H1 (cell line): Measurements from ENCODE around the gene RAB11FIP3. TPM values are rescaled to one million over a fixed set of nuclear protein-coding genes. Genes with fewer than 3 reads are reported as not detected.
A peak's percentile ranks its signal among the peaks of the same experiment; 100 is the strongest.

Experiments
- CTCF ChIA-PET: fragments of 300-600 bp; sonication (Branson Sonifier 250); formaldehyde crosslinking; loops from one replicate; lab custom pipeline; 2021; ENCODE audit not compliant: partially characterized antibody; lab: Charles Lee
- POLR2A ChIA-PET: fragments of 300-600 bp; sonication (Branson Sonifier 250); formaldehyde crosslinking; loops from one replicate; lab custom pipeline; 2021; ENCODE audit warnings: inconsistent platforms; ENCODE audit not compliant: partially characterized antibody; lab: Charles Lee
- DNase-seq, 2 experiments: peaks; one replicate each; pipeline versions ENCODE4 v3.0.0 to v3.0.0-alpha.2; 2010 to 2022; ENCODE audit warnings: low spot score in 2 of 2, low read depth in 1 of 2, mixed read lengths in 1 of 2
- FAIRE-seq: peaks from 2 replicates; lab custom pipeline; 2011; peaks lifted over from hg19 to GRCh38; lab: Jason Lieb, UNC
- H2AFZ ChIP-seq: 2 replicates; pipeline ENCODE4 v1.8.1; 2012; ENCODE audit warnings: low read length, inconsistent platforms
- H2AK5ac ChIP-seq: 2 replicates; pipeline ENCODE4 v1.6.1; 2013; ENCODE audit warnings: low read depth, low read length
- H2BK120ac ChIP-seq: replicated peaks from 2 replicates; pipeline ENCODE3; 2013; ENCODE audit warnings: low read depth, low read length, inconsistent platforms
- H2BK12ac ChIP-seq: 2 replicates; pipeline ENCODE4 v1.6.1; 2013; ENCODE audit warnings: low read depth, low read length
- H2BK15ac ChIP-seq: 2 replicates; pipeline ENCODE4 v1.6.1; 2013; ENCODE audit warnings: low read length
- H2BK20ac ChIP-seq: 2 replicates; pipeline ENCODE4 v1.6.1; 2013; ENCODE audit warnings: low read length
- H2BK5ac ChIP-seq: 2 replicates; pipeline ENCODE4 v1.6.1; 2013; ENCODE audit warnings: low read depth, low read length
- H3K14ac ChIP-seq: 2 replicates; pipeline ENCODE4 v1.6.1; 2013; ENCODE audit warnings: inconsistent platforms; ENCODE audit not compliant: insufficient read length
- H3K18ac ChIP-seq: 2 replicates; pipeline ENCODE4 v1.6.1; 2013; ENCODE audit warnings: low read length; ENCODE audit errors: extremely low read depth
- H3K23ac ChIP-seq: 2 replicates; pipeline ENCODE4 v1.6.1; 2013; ENCODE audit warnings: inconsistent platforms; ENCODE audit not compliant: insufficient read length
- H3K23me2 ChIP-seq: 2 replicates; pipeline ENCODE4 v1.6.1; 2013; ENCODE audit warnings: low read depth, low read length
- H3K27ac ChIP-seq: 2 replicates; pipeline ENCODE4 v1.6.1; 2011; ENCODE audit warnings: low read depth, low read length, inconsistent platforms
- H3K27me3 ChIP-seq, 4 experiments: replicated peaks in 1 of 4; 1 replicate in 1 of 4; 2 replicates in 3 of 4; pipeline versions ENCODE4 v1.6.1 to v1.8.1; 2011 to 2013; ENCODE audit warnings: low read length in 3 of 4, mild to moderate bottlenecking in 3 of 4, inconsistent platforms in 2 of 4, mixed read lengths in 2 of 4, moderate library complexity in 1 of 4; ENCODE audit not compliant: control insufficient read depth in 3 of 4, insufficient read depth in 3 of 4; ENCODE audit errors: extremely low read depth in 1 of 4
- H3K36me3 ChIP-seq, 4 experiments: 2 replicates each; pipeline versions ENCODE4 v1.6.1 to v1.8.1; 2011 to 2013; ENCODE audit warnings: mild to moderate bottlenecking in 4 of 4, low read length in 3 of 4, moderate library complexity in 2 of 4, control low read depth in 1 of 4, inconsistent platforms in 1 of 4; ENCODE audit not compliant: insufficient read depth in 4 of 4, control insufficient read depth in 2 of 4
- H3K4ac ChIP-seq: replicated peaks from 2 replicates; pipeline ENCODE3; 2013; ENCODE audit warnings: low read length, low read depth, mixed read lengths, inconsistent platforms; ENCODE audit not compliant: insufficient read length
- H3K4me1 ChIP-seq, 4 experiments: replicated peaks in 1 of 4; 1 replicate in 1 of 4; 2 replicates in 3 of 4; pipeline versions ENCODE4 v1.6.1 to v1.8.1; 2011 to 2013; ENCODE audit warnings: low read length in 3 of 4, inconsistent platforms in 2 of 4, mixed read lengths in 1 of 4; ENCODE audit not compliant: insufficient read depth in 4 of 4, control insufficient read depth in 3 of 4
- H3K4me2 ChIP-seq, 2 experiments: 2 replicates each; pipeline versions ENCODE4 v1.6.1 to v1.8.1; 2011 to 2013; ENCODE audit warnings: low read depth in 2 of 2, low read length in 2 of 2, control low read depth in 1 of 2, inconsistent platforms in 1 of 2, mild to moderate bottlenecking in 1 of 2; ENCODE audit not compliant: insufficient read depth in 1 of 2
- H3K4me3 ChIP-seq, 4 experiments: fragments of 200-600, 300-600 bp in 1 of 4; sonication (generic), shearing (Covaris generic), sonication (Bioruptor Twin) in 1 of 4; 2 replicates each; pipeline versions ENCODE4 v1.5.1 to v1.8.1; 2011 to 2016; ENCODE audit warnings: low read length in 4 of 4, low read depth in 3 of 4, control low read depth in 2 of 4, inconsistent platforms in 2 of 4, mild to moderate bottlenecking in 2 of 4, mixed read lengths in 1 of 4, moderate library complexity in 1 of 4; ENCODE audit not compliant: insufficient read depth in 2 of 4; ENCODE audit errors: extremely low read depth in 1 of 4
- H3K56ac ChIP-seq: replicated peaks from 2 replicates; pipeline ENCODE3; 2013; ENCODE audit warnings: low read depth, mild to moderate bottlenecking, mixed read lengths, low read length, inconsistent platforms; ENCODE audit not compliant: insufficient read length
- H3K79me1 ChIP-seq: 2 replicates; pipeline ENCODE4 v1.6.1; 2013; ENCODE audit warnings: low read depth, low read length, control low read depth
- H3K79me2 ChIP-seq, 2 experiments: 2 replicates each; pipeline versions ENCODE4 v1.6.1 to v1.8.1; 2012 to 2013; ENCODE audit warnings: low read length in 2 of 2, mild to moderate bottlenecking in 2 of 2, inconsistent platforms in 1 of 2; ENCODE audit not compliant: insufficient read depth in 2 of 2, control insufficient read depth in 1 of 2
- H3K9ac ChIP-seq, 4 experiments: replicated peaks in 1 of 4; 1 replicate in 1 of 4; 2 replicates in 3 of 4; pipeline versions ENCODE4 v1.6.1 to v1.8.1; 2011 to 2013; ENCODE audit warnings: low read depth in 3 of 4, low read length in 3 of 4, control low read depth in 2 of 4, mild to moderate bottlenecking in 2 of 4, moderate library complexity in 2 of 4, inconsistent platforms in 1 of 4; ENCODE audit errors: extremely low read depth in 1 of 4
- H3K9me3 ChIP-seq, 2 experiments: 2 replicates each; pipeline versions ENCODE4 v1.6.1 to v1.8.1; 2012 to 2013; ENCODE audit warnings: mild to moderate bottlenecking in 2 of 2, moderate library complexity in 2 of 2, control low read depth in 1 of 2, inconsistent platforms in 1 of 2, low read depth in 1 of 2, low read length in 1 of 2, mixed read lengths in 1 of 2; ENCODE audit not compliant: insufficient read depth in 2 of 2
- H4K20me1 ChIP-seq, 2 experiments: replicated peaks in 1 of 2; 2 replicates each; pipeline versions ENCODE3 to v1.8.1; 2011 to 2013; ENCODE audit warnings: inconsistent platforms in 2 of 2, low read length in 2 of 2, mild to moderate bottlenecking in 1 of 2; ENCODE audit not compliant: insufficient read depth in 2 of 2, control insufficient read depth in 1 of 2
- H4K5ac ChIP-seq: 2 replicates; pipeline ENCODE4 v1.6.1; 2013; ENCODE audit warnings: low read length, low read depth, mixed read lengths, inconsistent platforms; ENCODE audit not compliant: insufficient read length
- H4K8ac ChIP-seq: 2 replicates; pipeline ENCODE4 v1.8.0; 2013; ENCODE audit warnings: mild to moderate bottlenecking, moderate library complexity, low read length, inconsistent platforms; ENCODE audit not compliant: insufficient read depth; ENCODE audit errors: extremely low read depth
- H4K91ac ChIP-seq: replicated peaks from 2 replicates; pipeline ENCODE3; 2013; ENCODE audit warnings: low read length, mixed read lengths, inconsistent platforms; ENCODE audit not compliant: insufficient read length
- BACH1 ChIP-seq: IDR thresholded peaks from 2 replicates; pipeline ENCODE4 v1.6.1; 2012; ENCODE audit warnings: low read length, improper control_type of control experiment
- CREB1 ChIP-seq: IDR thresholded peaks from 2 replicates; pipeline ENCODE4 v1.6.1; 2012; ENCODE audit warnings: inconsistent platforms
- GABPA ChIP-seq: IDR thresholded peaks from 2 replicates; pipeline ENCODE4 v1.6.1; 2011; ENCODE audit warnings: mild to moderate bottlenecking, low read length, moderate library complexity, borderline replicate concordance; ENCODE audit not compliant: insufficient read depth
- KDM1A ChIP-seq: fragments of 200-600, 300-600 bp; sonication (generic); IDR thresholded peaks from 2 replicates; pipeline ENCODE4 v1.7.1; 2016; ENCODE audit warnings: mild to moderate bottlenecking, low read length, borderline replicate concordance
- POLR2AphosphoS5 ChIP-seq: IDR thresholded peaks from 2 replicates; pipeline ENCODE4 v1.6.1; 2011; ENCODE audit warnings: low read depth, low read length
- SRF ChIP-seq: IDR thresholded peaks from 2 replicates; pipeline ENCODE4 v1.6.1; 2011; ENCODE audit warnings: mild to moderate bottlenecking, low read depth, low read length, moderate library complexity
- SUZ12 ChIP-seq: fragments of 200-600 bp; sonication (generic); IDR thresholded peaks from 2 replicates; pipeline ENCODE4 v1.6.1; 2012; ENCODE audit warnings: mild to moderate bottlenecking, inconsistent platforms, low read length, moderate library complexity, mixed read lengths
- WGBS, 2 experiments: shearing (Covaris generic) in 1 of 2; methylation state at CpG; one replicate each; pipeline versions ENCODE4 v1.1.6 to v1.1.7; 2013 to 2015; ENCODE audit warnings: low lambda C conversion rate in 2 of 2, mixed read lengths in 2 of 2, inconsistent platforms in 1 of 2, low coverage in 1 of 2, missing lambda C conversion rate in 1 of 2; ENCODE audit not compliant: insufficient replicate concordance in 2 of 2, insufficient coverage in 1 of 2, insufficient read length in 1 of 2; ENCODE audit errors: extremely low coverage in 1 of 2, missing lambda C conversion rate in 1 of 2; 5-methylcytosine and 5-hydroxymethylcytosine counted together
- polyA plus RNA-seq, 7 experiments: library from polyadenylated mRNA; depleted of rRNA in 3 of 7; stranded (reverse) in 5 of 7; unstranded in 2 of 7; fragments of >200 nt in 5 of 7; fragments of 200-250 nt in 2 of 7; gene quantifications; 1 replicate in 5 of 7; 2 replicates in 1 of 7; 4 replicates in 1 of 7; pipeline versions ENCODE4 v1.2.1 to v1.2.3, GENCODE V29; 2011 to 2013; ENCODE audit warnings: missing spikeins in 2 of 7, mixed read lengths in 2 of 7
- total RNA-seq: library from RNA; stranded (reverse); fragmentation: NEBNext Ultra II Directional; extraction: Animal tissue kit (Norgen Biotek cat#: 25700); gene quantifications from 2 replicates; pipeline ENCODE4 v1.2.1, GENCODE V29; 2021
- TF ChIP-seq, protein P1 (sequence below): IDR thresholded peaks from 2 replicates; pipeline ENCODE4 v1.6.1; 2012; ENCODE audit warnings: inconsistent platforms
- TF ChIP-seq, protein P2 (sequence below): IDR thresholded peaks from 2 replicates; pipeline ENCODE4 v1.6.1; 2012; ENCODE audit warnings: low read length, inconsistent platforms

RAB11FIP3 gene
- total and polyA plus RNA-seq, 2 of the 8 experiments (the other 6 are each of a cell fraction or from before 2014, with no cell fraction given) = 9.3 to 35.2 TPM

DNA sequence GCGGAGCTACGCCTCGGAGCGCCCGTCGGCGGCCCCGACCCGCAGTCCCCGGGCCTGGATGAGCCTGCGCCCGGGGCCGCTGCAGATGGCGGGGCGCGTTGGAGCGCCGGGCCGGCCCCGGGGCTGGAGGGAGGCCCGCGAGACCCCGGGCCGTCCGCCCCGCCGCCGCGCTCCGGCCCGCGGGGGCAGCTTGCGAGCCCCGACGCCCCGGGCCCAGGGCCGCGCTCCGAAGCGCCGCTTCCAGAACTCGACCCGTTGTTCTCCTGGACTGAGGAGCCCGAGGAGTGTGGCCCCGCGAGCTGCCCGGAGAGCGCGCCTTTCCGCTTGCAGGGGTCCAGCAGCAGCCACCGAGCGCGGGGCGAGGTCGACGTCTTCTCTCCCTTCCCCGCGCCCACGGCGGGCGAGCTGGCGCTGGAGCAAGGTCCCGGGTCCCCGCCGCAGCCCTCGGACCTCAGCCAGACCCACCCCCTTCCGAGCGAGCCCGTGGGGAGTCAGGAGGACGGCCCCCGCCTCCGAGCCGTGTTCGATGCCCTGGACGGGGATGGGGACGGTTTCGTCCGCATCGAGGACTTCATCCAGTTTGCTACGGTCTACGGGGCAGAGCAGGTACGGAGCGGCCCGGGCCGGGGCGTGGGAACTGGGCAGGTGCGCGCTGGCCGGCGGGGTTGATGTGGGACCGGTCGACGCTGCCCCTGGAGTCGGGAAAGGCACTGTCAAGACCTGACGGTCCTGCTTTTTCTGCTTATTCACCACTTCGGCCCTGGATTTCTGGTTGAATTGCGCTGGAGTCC, 861 bp downstream of the RAB11FIP3 start:
- Histone ChIP-seq H3K27me3 (peaks cover 11 to 33% (median 24%) of the 10 kb centered on the region in 4 experiments), H2AK5ac (no peak overlapping the region), H3K9me3 (no peaks in the 10 kb centered on the region), H3K4ac (no peak overlapping the region), H2AFZ (no peak overlapping the region; the same call in 1 of the 2 replicates), H3K27ac (no peak overlapping the region), H4K8ac (peak overlapping the region; percentile 83), H4K20me1 (peaks cover 4 to 18% of the 10 kb centered on the region in 2 experiments), H2BK120ac (no peak overlapping the region), H3K36me3 (no peaks in the 10 kb centered on the region), H2BK5ac (no peak overlapping the region), H3K14ac (no peak overlapping the region), H3K4me3 (peak overlapping the region; percentile 66 to 97 (median 68)), H2BK12ac (no peak overlapping the region), H3K4me2 (peak overlapping the region; percentile 80 to 99), H3K4me1 (peaks cover 0 to 15% (median 7%) of the 10 kb centered on the region in 4 experiments; a peak in 4 of 7 replicates), H2BK20ac (no peak overlapping the region), H3K23me2 (peaks cover 13% of the 10 kb centered on the region; the same call in 1 of the 2 replicates), H4K91ac (no peak overlapping the region), H3K79me2 (peaks cover 0 to 36% of the 10 kb centered on the region in 2 experiments; a peak in 2 of 4 replicates), H3K9ac (peak overlapping the region in 3 of 4 experiments; percentile 62 to 75 (median 71); a peak in 5 of 7 replicates), H2BK15ac (no peak overlapping the region), H4K5ac (no peak overlapping the region), H3K23ac (no peak overlapping the region), H3K79me1 (peaks cover 4% of the 10 kb centered on the region), H3K18ac (no peak overlapping the region), H3K56ac (no peak overlapping the region)
- ChIA-PET POLR2A (interaction anchor here (0.9 to 2.3 kb wide), 11 partner anchors 10 to 132 kb away, joined by 3 to 6 read pairs (median 4); partner anchors contain the start of gene DECR2), CTCF (interaction anchor here (1.1 to 2.9 kb wide), 4 partner anchors 12 to 184 kb away, joined by 3 to 9 read pairs (median 4); no protein-coding TSS in a partner anchor)
- DNase-seq (peak in 1 of 2 experiments; percentile 63), FAIRE-seq (no peak)
- WGBS, 2 experiments = 3% methylated on average over 48 of the region's 97 CpGs; no CpG with 5 or more reads in 1 of the 2 experiments
- no peak for TF ChIP-seq CREB1
- 0 out of 2 replicates have a peak, but pooled peaks have one; percentile 31 for TF ChIP-seq KDM1A
- 0 out of 2 replicates have a peak, but pooled peaks have one; percentile 14 for TF ChIP-seq POLR2AphosphoS5
- TF ChIP-seq SUZ12 = peak; percentile 51; the same call in 1 of the 2 replicates
- TF ChIP-seq BACH1 = peak; percentile 25; the same call in 1 of the 2 replicates
- TF ChIP-seq SRF = no peak
- TF ChIP-seq, protein P1, sequence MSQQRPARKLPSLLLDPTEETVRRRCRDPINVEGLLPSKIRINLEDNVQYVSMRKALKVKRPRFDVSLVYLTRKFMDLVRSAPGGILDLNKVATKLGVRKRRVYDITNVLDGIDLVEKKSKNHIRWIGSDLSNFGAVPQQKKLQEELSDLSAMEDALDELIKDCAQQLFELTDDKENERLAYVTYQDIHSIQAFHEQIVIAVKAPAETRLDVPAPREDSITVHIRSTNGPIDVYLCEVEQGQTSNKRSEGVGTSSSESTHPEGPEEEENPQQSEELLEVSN = peak; percentile 60; the same call in 1 of the 2 replicates
- TF ChIP-seq, protein P2, sequence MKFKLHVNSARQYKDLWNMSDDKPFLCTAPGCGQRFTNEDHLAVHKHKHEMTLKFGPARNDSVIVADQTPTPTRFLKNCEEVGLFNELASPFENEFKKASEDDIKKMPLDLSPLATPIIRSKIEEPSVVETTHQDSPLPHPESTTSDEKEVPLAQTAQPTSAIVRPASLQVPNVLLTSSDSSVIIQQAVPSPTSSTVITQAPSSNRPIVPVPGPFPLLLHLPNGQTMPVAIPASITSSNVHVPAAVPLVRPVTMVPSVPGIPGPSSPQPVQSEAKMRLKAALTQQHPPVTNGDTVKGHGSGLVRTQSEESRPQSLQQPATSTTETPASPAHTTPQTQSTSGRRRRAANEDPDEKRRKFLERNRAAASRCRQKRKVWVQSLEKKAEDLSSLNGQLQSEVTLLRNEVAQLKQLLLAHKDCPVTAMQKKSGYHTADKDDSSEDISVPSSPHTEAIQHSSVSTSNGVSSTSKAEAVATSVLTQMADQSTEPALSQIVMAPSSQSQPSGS = no peak
- no peak for TF ChIP-seq GABPA
